SK-N-SH (cell line): ENCODE measurements around the gene DOK7. TPM values are rescaled to one million over a fixed set of nuclear protein-coding genes. Genes with fewer than 3 reads are reported as not detected.

ENCODE experiments used
- CTCF ChIA-PET: fragments of 300-600, 350-600 bp; formaldehyde crosslinking; extraction: SDS; loops from one replicate; lab custom pipeline; 2021; lab: Yijun Ruan, JAX
- POLR2A ChIA-PET: fragments of 350-600 bp; sonication (Branson Sonifier 250); formaldehyde crosslinking; extraction: SDS; loops from one replicate; lab custom pipeline; 2020; ENCODE audit warnings: antibody characterized with exemption, inconsistent platforms; lab: Yijun Ruan, JAX
- DNase-seq: peaks from one replicate; pipeline ENCODE4 v3.0.0; 2012
- H2AFZ ChIP-seq: fragments of 200-600 bp; sonication (generic); 2 replicates; pipeline ENCODE4 v1.8.1; 2016; ENCODE audit warnings: antibody characterized with exemption, mild to moderate bottlenecking, low read depth
- H3F3A ChIP-seq: fragments of 200-600 bp; sonication (generic); replicated peaks from 2 replicates; pipeline ENCODE3; 2016; ENCODE audit warnings: antibody characterized with exemption, mild to moderate bottlenecking; ENCODE audit not compliant: insufficient read depth
- H3K27ac ChIP-seq, 2 experiments: fragments of 200-500 bp in 1 of 2; fragments of 200-600 bp in 1 of 2; sonication (Bioruptor generic) in 1 of 2; sonication (generic), shearing (Covaris generic) in 1 of 2; 2 replicates each; pipeline versions ENCODE4 v1.5.1 to v1.6.1; 2014 to 2016; ENCODE audit warnings: low read depth in 2 of 2, inconsistent platforms in 1 of 2, low read length in 1 of 2, mild to moderate bottlenecking in 1 of 2, mixed read lengths in 1 of 2
- H3K27me3 ChIP-seq: fragments of 200-600 bp; sonication (generic), shearing (Covaris generic); 2 replicates; pipeline ENCODE4 v1.6.1; 2016; ENCODE audit warnings: mixed run types; ENCODE audit not compliant: insufficient read depth
- H3K36me3 ChIP-seq, 2 experiments: fragments of 200-500 bp in 1 of 2; fragments of 200-600 bp in 1 of 2; sonication (Bioruptor generic) in 1 of 2; sonication (generic) in 1 of 2; replicated peaks in 1 of 2; 2 replicates each; pipeline versions ENCODE3 to v1.5.1; 2014 to 2016; ENCODE audit warnings: low read length in 1 of 2, mild to moderate bottlenecking in 1 of 2; ENCODE audit not compliant: insufficient read depth in 2 of 2, control insufficient read depth in 1 of 2
- H3K4me1 ChIP-seq, 2 experiments: fragments of 200-500 bp in 1 of 2; fragments of 200-600 bp in 1 of 2; sonication (Bioruptor generic) in 1 of 2; sonication (generic), shearing (Covaris generic) in 1 of 2; 2 replicates each; pipeline versions ENCODE4 v1.5.1 to v1.6.1; 2014 to 2016; ENCODE audit warnings: low read depth in 1 of 2, low read length in 1 of 2, mixed run types in 1 of 2; ENCODE audit not compliant: insufficient read depth in 2 of 2, control insufficient read depth in 1 of 2
- H3K4me2 ChIP-seq: fragments of 200-600 bp; sonication (generic), shearing (Covaris generic); 2 replicates; pipeline ENCODE4 v1.6.1; 2017; ENCODE audit warnings: mixed run types
- H3K4me3 ChIP-seq, 2 experiments: fragments of 200-500 bp in 1 of 2; fragments of 200-600 bp in 1 of 2; sonication (Bioruptor generic) in 1 of 2; sonication (generic), shearing (Covaris generic) in 1 of 2; 2 replicates each; pipeline versions ENCODE4 v1.5.1 to v1.8.1; 2014 to 2016; ENCODE audit warnings: low read depth in 2 of 2, inconsistent platforms in 1 of 2, low read length in 1 of 2, mild to moderate bottlenecking in 1 of 2, mixed read lengths in 1 of 2, moderate library complexity in 1 of 2
- H3K79me2 ChIP-seq: fragments of 200-600 bp; sonication (generic); 2 replicates; pipeline ENCODE4 v1.8.1; 2017; ENCODE audit warnings: mild to moderate bottlenecking; ENCODE audit not compliant: insufficient read depth
- H3K9ac ChIP-seq: fragments of 200-600 bp; sonication (generic); 2 replicates; pipeline ENCODE4 v1.6.1; 2017; ENCODE audit warnings: mixed run types
- H3K9me2 ChIP-seq: fragments of 200-600 bp; sonication (generic); 2 replicates; pipeline ENCODE4 v1.6.1; 2017; ENCODE audit warnings: mixed run types
- H3K9me3 ChIP-seq: fragments of 200-600 bp; sonication (generic); 2 replicates; pipeline ENCODE4 v1.6.1; 2017; ENCODE audit warnings: mixed run types, mild to moderate bottlenecking, moderate library complexity
- H4K20me1 ChIP-seq: fragments of 200-600 bp; sonication (generic); 2 replicates; pipeline ENCODE4 v1.6.1; 2017; ENCODE audit warnings: mild to moderate bottlenecking, mixed run types; ENCODE audit not compliant: insufficient read depth
- CHD2 ChIP-seq: fragments of 150-350 bp; IDR thresholded peaks from 2 replicates; pipeline ENCODE4 v1.6.1; 2018; ENCODE audit warnings: low read length; ENCODE audit not compliant: partially characterized antibody
- ELF1 ChIP-seq: IDR thresholded peaks from 2 replicates; pipeline ENCODE4 v1.4.0; 2012
- FOXJ3 ChIP-seq: sonication (generic); formaldehyde crosslinking; IDR thresholded peaks from 2 replicates; pipeline ENCODE4 v1.5.1; 2020; ENCODE audit warnings: mild to moderate bottlenecking, missing genetic modification reagents
- JUND ChIP-seq: IDR thresholded peaks from 2 replicates; pipeline ENCODE4 v1.4.0; 2012
- MEF2A ChIP-seq: IDR thresholded peaks from 2 replicates; pipeline ENCODE4 v1.4.0; 2012; ENCODE audit warnings: low read depth, borderline replicate concordance
- NRF1 ChIP-seq: IDR thresholded peaks from 2 replicates; pipeline ENCODE4 v1.6.1; 2012; ENCODE audit warnings: low read depth, mild to moderate bottlenecking, low read length
- RCOR1 ChIP-seq: fragments of 150-350 bp; IDR thresholded peaks from 2 replicates; pipeline ENCODE4 v1.6.1; 2017; ENCODE audit warnings: antibody characterized with exemption, low read length
- RFX5 ChIP-seq: IDR thresholded peaks from 2 replicates; pipeline ENCODE4 v1.6.1; 2012; ENCODE audit warnings: mild to moderate bottlenecking, improper control_type of control experiment, low read length
- YY1 ChIP-seq: IDR thresholded peaks from 2 replicates; pipeline ENCODE4 v1.4.0; 2012; ENCODE audit warnings: low read depth, mild to moderate bottlenecking
- WGBS: methylation state at CpG from one replicate; pipeline ENCODE4 v1.1.6; 2017; ENCODE audit warnings: low lambda C conversion rate; 5-methylcytosine and 5-hydroxymethylcytosine counted together
- polyA plus RNA-seq, 3 experiments: library from polyadenylated mRNA; depleted of rRNA; stranded (reverse); fragments of >200 nt; gene quantifications; 2 replicates each; pipeline ENCODE4 v1.2.3, GENCODE V29; 2012
- TF ChIP-seq, protein P1 (sequence below): IDR thresholded peaks from 2 replicates; pipeline ENCODE4 v1.4.0; 2012; ENCODE audit warnings: low read depth, borderline replicate concordance
- TF ChIP-seq, protein P2 (sequence below): IDR thresholded peaks from 2 replicates; pipeline ENCODE4 v1.4.0; 2012; ENCODE audit warnings: low read depth
- TF ChIP-seq, protein P3 (sequence below): IDR thresholded peaks from 2 replicates; pipeline ENCODE4 v1.4.0; 2012; ENCODE audit warnings: low read depth, borderline replicate concordance
- TF ChIP-seq, protein P4 (sequence below): IDR thresholded peaks from 2 replicates; pipeline ENCODE4 v1.6.1; 2012; ENCODE audit warnings: mild to moderate bottlenecking, low read depth, low read length, moderate library complexity
- TF ChIP-seq, protein P5 (sequence below): fragments of 200-600 bp; sonication (generic); IDR thresholded peaks from 2 replicates; pipeline ENCODE4 v1.6.1; 2017; ENCODE audit warnings: antibody characterized with exemption, mild to moderate bottlenecking, moderate library complexity

DOK7 gene
- polyA plus RNA-seq, 1 of the 3 experiments (the other 2 are of a cell fraction) = not detected

DNA sequence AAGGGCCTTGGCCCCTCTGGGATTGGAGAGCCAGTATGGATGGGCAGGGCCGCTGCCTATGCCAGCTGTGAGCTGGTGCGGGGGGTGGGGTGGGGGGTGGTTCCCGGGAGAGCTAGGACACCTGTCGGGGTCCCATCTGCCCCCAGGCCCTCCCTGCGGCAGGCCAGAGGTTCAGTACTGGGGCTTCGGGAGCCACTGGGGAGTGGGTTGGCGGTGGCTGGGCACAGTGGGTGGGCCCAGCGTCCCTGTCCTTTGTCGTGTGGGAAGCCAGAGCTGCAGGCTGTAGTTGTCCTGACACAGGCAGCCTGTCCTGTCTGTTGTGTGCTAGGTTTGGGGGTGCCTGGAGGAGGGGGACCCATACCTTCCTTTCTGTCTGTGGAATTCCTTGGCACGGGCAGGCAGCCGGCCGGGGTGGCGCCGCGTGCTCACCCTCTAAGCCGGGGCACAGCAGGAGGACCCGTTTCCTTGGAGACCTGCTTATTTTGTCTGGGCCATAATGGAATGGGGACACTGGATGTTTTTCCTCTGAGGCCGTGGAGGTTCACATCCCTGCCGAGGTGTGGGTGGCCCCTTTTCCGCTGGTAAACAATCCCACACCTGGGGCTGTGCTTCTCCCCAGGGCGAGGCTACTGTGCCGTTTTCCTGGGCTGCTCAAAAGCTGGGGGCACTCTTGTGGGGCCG is 14.8 kb downstream of the DOK7 start:
- H3K9ac ChIP-seq = no peak overlapping the region

DNA sequence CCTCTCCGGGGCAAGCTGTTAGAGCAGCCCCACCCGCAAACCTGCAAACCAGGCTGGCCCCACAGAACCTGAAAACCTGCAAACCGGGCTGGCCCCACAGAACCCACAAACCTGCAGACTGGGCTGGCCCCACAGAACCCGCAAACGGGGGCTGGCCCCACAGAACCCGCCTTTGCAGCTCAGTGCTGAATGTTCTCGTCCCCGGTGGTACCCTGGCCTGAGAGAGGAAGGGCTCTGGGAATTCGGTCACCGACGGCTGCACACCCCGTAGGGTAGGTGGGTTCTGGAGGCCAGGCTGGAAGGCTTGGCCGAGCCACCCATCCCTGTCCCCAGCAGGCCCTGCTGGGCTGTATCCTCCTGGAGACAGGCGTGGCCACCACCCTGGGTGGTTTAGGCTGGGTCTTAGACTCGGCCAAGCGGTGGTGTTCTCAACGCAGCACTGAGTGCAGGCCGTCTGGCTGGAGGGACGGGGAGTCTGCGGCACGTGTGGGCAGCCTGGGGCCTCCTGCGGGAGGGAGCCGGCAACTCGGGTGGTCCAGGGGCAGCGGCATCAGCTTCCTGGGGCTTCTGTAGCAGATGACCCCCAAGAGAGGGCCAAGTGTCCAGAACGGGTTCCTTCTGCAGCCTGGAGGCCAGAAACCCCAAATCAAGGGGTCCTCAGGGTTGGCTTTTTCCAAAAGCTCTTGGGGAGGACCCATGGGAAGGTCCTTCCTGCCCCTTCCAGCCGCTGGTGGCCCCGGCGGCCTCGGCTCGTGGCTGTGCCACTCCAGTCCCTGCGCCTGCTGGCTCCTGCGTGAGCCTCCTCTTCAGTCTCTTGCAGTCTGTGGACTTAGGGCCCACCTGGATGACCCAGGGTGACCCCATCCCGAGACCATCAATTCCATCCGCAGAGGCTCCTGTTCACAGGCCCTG is 15.6 kb downstream of the DOK7 start:
- Histone ChIP-seq H2AFZ (no peak overlapping the region), H3K4me1 (peaks cover 0 to 9% of the 10 kb centered on the region in 2 experiments; a peak in 1 of 4 replicates), H3K9me3 (no peaks in the 10 kb centered on the region), H3K4me2 (no peak overlapping the region), H3K27ac (no peak overlapping the region), H4K20me1 (no peaks in the 10 kb centered on the region), H3F3A (no peaks in the 10 kb centered on the region), H3K4me3 (no peak overlapping the region), H3K9me2 (no peaks in the 10 kb centered on the region), H3K79me2 (no peaks in the 10 kb centered on the region), H3K27me3 (no peaks in the 10 kb centered on the region), H3K9ac (no peak overlapping the region), H3K36me3 (no peaks in the 10 kb centered on the region)
- 59% methylated on average over 9 of the region's 35 CpGs for WGBS
- no peak for DNase-seq
- ChIA-PET CTCF (interaction anchor here (0.6 to 5.8 kb wide), 10 partner anchors 13 to 641 kb away, joined by 3 to 34 read pairs (median 4); no protein-coding TSS in a partner anchor), POLR2A (no interaction called here)
- TF ChIP-seq, protein P1, sequence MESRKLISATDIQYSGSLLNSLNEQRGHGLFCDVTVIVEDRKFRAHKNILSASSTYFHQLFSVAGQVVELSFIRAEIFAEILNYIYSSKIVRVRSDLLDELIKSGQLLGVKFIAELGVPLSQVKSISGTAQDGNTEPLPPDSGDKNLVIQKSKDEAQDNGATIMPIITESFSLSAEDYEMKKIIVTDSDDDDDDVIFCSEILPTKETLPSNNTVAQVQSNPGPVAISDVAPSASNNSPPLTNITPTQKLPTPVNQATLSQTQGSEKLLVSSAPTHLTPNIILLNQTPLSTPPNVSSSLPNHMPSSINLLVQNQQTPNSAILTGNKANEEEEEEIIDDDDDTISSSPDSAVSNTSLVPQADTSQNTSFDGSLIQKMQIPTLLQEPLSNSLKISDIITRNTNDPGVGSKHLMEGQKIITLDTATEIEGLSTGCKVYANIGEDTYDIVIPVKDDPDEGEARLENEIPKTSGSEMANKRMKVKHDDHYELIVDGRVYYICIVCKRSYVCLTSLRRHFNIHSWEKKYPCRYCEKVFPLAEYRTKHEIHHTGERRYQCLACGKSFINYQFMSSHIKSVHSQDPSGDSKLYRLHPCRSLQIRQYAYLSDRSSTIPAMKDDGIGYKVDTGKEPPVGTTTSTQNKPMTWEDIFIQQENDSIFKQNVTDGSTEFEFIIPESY = no peak
- TF ChIP-seq RFX5 = no peak
- TF ChIP-seq NRF1 = no peak
- TF ChIP-seq, protein P2, sequence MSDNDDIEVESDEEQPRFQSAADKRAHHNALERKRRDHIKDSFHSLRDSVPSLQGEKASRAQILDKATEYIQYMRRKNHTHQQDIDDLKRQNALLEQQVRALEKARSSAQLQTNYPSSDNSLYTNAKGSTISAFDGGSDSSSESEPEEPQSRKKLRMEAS = no peak
- no peak for TF ChIP-seq RCOR1
- TF ChIP-seq, protein P3, sequence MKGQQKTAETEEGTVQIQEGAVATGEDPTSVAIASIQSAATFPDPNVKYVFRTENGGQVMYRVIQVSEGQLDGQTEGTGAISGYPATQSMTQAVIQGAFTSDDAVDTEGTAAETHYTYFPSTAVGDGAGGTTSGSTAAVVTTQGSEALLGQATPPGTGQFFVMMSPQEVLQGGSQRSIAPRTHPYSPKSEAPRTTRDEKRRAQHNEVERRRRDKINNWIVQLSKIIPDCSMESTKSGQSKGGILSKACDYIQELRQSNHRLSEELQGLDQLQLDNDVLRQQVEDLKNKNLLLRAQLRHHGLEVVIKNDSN = no peak
- no peak for TF ChIP-seq YY1
- no peak for TF ChIP-seq FOXJ3
- TF ChIP-seq JUND = no peak
- TF ChIP-seq, protein P4, sequence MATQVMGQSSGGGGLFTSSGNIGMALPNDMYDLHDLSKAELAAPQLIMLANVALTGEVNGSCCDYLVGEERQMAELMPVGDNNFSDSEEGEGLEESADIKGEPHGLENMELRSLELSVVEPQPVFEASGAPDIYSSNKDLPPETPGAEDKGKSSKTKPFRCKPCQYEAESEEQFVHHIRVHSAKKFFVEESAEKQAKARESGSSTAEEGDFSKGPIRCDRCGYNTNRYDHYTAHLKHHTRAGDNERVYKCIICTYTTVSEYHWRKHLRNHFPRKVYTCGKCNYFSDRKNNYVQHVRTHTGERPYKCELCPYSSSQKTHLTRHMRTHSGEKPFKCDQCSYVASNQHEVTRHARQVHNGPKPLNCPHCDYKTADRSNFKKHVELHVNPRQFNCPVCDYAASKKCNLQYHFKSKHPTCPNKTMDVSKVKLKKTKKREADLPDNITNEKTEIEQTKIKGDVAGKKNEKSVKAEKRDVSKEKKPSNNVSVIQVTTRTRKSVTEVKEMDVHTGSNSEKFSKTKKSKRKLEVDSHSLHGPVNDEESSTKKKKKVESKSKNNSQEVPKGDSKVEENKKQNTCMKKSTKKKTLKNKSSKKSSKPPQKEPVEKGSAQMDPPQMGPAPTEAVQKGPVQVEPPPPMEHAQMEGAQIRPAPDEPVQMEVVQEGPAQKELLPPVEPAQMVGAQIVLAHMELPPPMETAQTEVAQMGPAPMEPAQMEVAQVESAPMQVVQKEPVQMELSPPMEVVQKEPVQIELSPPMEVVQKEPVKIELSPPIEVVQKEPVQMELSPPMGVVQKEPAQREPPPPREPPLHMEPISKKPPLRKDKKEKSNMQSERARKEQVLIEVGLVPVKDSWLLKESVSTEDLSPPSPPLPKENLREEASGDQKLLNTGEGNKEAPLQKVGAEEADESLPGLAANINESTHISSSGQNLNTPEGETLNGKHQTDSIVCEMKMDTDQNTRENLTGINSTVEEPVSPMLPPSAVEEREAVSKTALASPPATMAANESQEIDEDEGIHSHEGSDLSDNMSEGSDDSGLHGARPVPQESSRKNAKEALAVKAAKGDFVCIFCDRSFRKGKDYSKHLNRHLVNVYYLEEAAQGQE = no peak

More for the DNA sequence above, 14.8 kb downstream of the DOK7 start:
- POLR2A ChIA-PET = no interaction called here
- TF ChIP-seq ELF1 (no peak), CHD2 (no peak), MEF2A (no peak)
- TF ChIP-seq, protein P5, sequence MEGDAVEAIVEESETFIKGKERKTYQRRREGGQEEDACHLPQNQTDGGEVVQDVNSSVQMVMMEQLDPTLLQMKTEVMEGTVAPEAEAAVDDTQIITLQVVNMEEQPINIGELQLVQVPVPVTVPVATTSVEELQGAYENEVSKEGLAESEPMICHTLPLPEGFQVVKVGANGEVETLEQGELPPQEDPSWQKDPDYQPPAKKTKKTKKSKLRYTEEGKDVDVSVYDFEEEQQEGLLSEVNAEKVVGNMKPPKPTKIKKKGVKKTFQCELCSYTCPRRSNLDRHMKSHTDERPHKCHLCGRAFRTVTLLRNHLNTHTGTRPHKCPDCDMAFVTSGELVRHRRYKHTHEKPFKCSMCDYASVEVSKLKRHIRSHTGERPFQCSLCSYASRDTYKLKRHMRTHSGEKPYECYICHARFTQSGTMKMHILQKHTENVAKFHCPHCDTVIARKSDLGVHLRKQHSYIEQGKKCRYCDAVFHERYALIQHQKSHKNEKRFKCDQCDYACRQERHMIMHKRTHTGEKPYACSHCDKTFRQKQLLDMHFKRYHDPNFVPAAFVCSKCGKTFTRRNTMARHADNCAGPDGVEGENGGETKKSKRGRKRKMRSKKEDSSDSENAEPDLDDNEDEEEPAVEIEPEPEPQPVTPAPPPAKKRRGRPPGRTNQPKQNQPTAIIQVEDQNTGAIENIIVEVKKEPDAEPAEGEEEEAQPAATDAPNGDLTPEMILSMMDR = no peak
- TF ChIP-seq, all 33 proteins: peak for 0
- WGBS = 77% methylated on average over 7 of the region's 23 CpGs
- no peak overlapping the region for H2AFZ ChIP-seq
- H3K27me3 ChIP-seq = no peaks in the 10 kb centered on the region
- H3K4me3 ChIP-seq = no peak overlapping the region
- no peaks in the 10 kb centered on the region for H3K36me3 ChIP-seq
- no peaks in the 10 kb centered on the region for H3K79me2 ChIP-seq
- no peaks in the 10 kb centered on the region for H3K9me2 ChIP-seq
- H3K4me1 ChIP-seq = peaks cover 0 to 3% of the 10 kb centered on the region in 2 experiments; a peak in 1 of 4 replicates
- no peak overlapping the region for H3K4me2 ChIP-seq
- no peak for DNase-seq
- H3K27ac ChIP-seq = no peak overlapping the region
- no peaks in the 10 kb centered on the region for H3F3A ChIP-seq
- no peaks in the 10 kb centered on the region for H4K20me1 ChIP-seq
- no peaks in the 10 kb centered on the region for H3K9me3 ChIP-seq
- CTCF ChIA-PET = interaction anchor here (0.7 to 5.8 kb wide), 4 partner anchors 12 to 370 kb away, joined by 3 to 34 read pairs (median 4); no protein-coding TSS in a partner anchor
